HEK293 (cell line): ENCODE data around the gene HDAC1.

Source experiments
- CTCF ChIA-PET: fragments of 350-600 bp; formaldehyde crosslinking; extraction: SDS; loops from one replicate; lab custom pipeline; 2021; ENCODE audit warnings: antibody characterized with exemption; lab: Yijun Ruan, JAX
- POLR2A ChIA-PET: fragments of 300-600 bp; formaldehyde crosslinking; extraction: SDS; loops from one replicate; lab custom pipeline; 2020; ENCODE audit warnings: antibody characterized with exemption, inconsistent platforms; lab: Yijun Ruan, JAX
- H3K27ac ChIP-seq: fragments of 200-500 bp; sonication (Bioruptor generic); 2 replicates; pipeline ENCODE4 v1.5.1; 2014; ENCODE audit warnings: low read depth, low read length, control low read depth, inconsistent platforms; ENCODE audit errors: extremely low read depth
- H3K36me3 ChIP-seq, 2 experiments: fragments of 200-500 bp in 1 of 2; sonication (Bioruptor generic) in 1 of 2; 1 replicate in 1 of 2; 2 replicates in 1 of 2; pipeline ENCODE4 v1.5.1; 2014 to 2017; ENCODE audit warnings: inconsistent platforms in 2 of 2, low read length in 2 of 2; ENCODE audit not compliant: control insufficient read depth in 2 of 2, insufficient read depth in 1 of 2
- H3K4me1 ChIP-seq: fragments of 200-500 bp; sonication (Bioruptor generic); 2 replicates; pipeline ENCODE4 v1.5.1; 2014; ENCODE audit warnings: mild to moderate bottlenecking, low read length, inconsistent platforms; ENCODE audit not compliant: control insufficient read depth, insufficient read depth
- H3K4me3 ChIP-seq: 2 replicates; pipeline ENCODE4 v1.5.1; 2011; ENCODE audit warnings: low read depth, mild to moderate bottlenecking, control low read depth, low read length, moderate library complexity
- H3K9me3 ChIP-seq: fragments of 200-500 bp; sonication (Bioruptor generic); 2 replicates; pipeline ENCODE4 v1.5.1; 2014; ENCODE audit warnings: low read depth, low read length, inconsistent platforms; ENCODE audit not compliant: control insufficient read depth, insufficient read depth
- GLIS1 ChIP-seq: fragments of 450-650 bp; formaldehyde crosslinking; IDR thresholded peaks from 2 replicates; pipeline ENCODE4 v1.5.1; 2016; ENCODE audit warnings: missing biosample characterization, missing genetic modification characterization
- YY2 ChIP-seq: fragments of 450-650 bp; formaldehyde crosslinking; IDR thresholded peaks from 2 replicates; pipeline ENCODE4 v1.5.1; 2016; ENCODE audit warnings: missing biosample characterization, missing genetic modification characterization
- ZBTB1 ChIP-seq: fragments of 450-650 bp; formaldehyde crosslinking; IDR thresholded peaks from 2 replicates; pipeline ENCODE4 v1.5.1; 2016; ENCODE audit warnings: missing biosample characterization, missing genetic modification characterization
- ZNF121 ChIP-seq: fragments of 450-650 bp; formaldehyde crosslinking; IDR thresholded peaks from 2 replicates; pipeline ENCODE4 v1.5.1; 2016; ENCODE audit warnings: missing biosample characterization, missing genetic modification characterization
- ZNF169 ChIP-seq: fragments of 450-650 bp; formaldehyde crosslinking; IDR thresholded peaks from 2 replicates; pipeline ENCODE4 v1.5.1; 2016; ENCODE audit warnings: missing biosample characterization, missing genetic modification characterization
- ZNF19 ChIP-seq: fragments of 450-650 bp; formaldehyde crosslinking; IDR thresholded peaks from 2 replicates; pipeline ENCODE4; 2016; ENCODE audit warnings: missing biosample characterization, missing genetic modification characterization, low read depth
- ZNF211 ChIP-seq: fragments of 450-650 bp; formaldehyde crosslinking; IDR thresholded peaks from 2 replicates; pipeline ENCODE4 v1.5.1; 2016; ENCODE audit warnings: low read depth, missing biosample characterization, missing genetic modification characterization
- ZNF292 ChIP-seq: fragments of 450-650 bp; formaldehyde crosslinking; IDR thresholded peaks from 2 replicates; pipeline ENCODE4 v1.5.1; 2016; ENCODE audit warnings: low read depth, missing biosample characterization, missing genetic modification characterization, borderline replicate concordance
- ZNF398 ChIP-seq: fragments of 450-650 bp; formaldehyde crosslinking; IDR thresholded peaks from 2 replicates; pipeline ENCODE4 v1.5.1; 2017; ENCODE audit warnings: missing biosample characterization, missing genetic modification characterization
- ZNF521 ChIP-seq: fragments of 450-650 bp; formaldehyde crosslinking; IDR thresholded peaks from 2 replicates; pipeline ENCODE4 v1.5.1; 2017; ENCODE audit warnings: missing biosample characterization, mild to moderate bottlenecking, missing genetic modification characterization
- TF ChIP-seq, protein P1 (sequence below): sonication (generic); formaldehyde crosslinking; IDR thresholded peaks from 2 replicates; pipeline ENCODE4 v1.8.1; 2022; ENCODE audit warnings: mild to moderate bottlenecking, moderate library complexity, missing genetic modification reagents
- TF ChIP-seq, protein P2 (sequence below): fragments of 450-650 bp; formaldehyde crosslinking; IDR thresholded peaks from 2 replicates; pipeline ENCODE4 v1.5.1; 2016; ENCODE audit warnings: missing biosample characterization, missing genetic modification characterization

Gene HDAC1

DNA sequence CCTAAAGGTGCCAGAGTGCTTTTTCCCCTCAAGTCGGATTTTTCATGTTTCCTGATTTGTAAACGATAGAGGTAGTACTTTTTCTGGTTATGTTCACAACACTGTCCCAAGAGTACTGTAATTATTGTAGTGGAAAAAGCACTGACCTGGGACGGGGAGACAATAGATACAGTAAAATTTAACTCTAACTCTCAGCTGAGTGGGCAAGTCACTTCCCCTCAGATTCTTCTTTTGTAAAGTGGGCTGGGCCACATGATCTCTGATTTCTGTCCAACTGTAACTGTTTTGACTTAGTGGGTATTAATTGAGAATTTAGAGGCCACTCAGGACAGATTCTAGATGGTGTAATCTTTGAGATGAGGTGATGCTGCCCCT is 25.0 kb downstream of the HDAC1 start:
- no peak for TF ChIP-seq ZNF211 (tag by site-specific recombination)
- TF ChIP-seq, protein P1, sequence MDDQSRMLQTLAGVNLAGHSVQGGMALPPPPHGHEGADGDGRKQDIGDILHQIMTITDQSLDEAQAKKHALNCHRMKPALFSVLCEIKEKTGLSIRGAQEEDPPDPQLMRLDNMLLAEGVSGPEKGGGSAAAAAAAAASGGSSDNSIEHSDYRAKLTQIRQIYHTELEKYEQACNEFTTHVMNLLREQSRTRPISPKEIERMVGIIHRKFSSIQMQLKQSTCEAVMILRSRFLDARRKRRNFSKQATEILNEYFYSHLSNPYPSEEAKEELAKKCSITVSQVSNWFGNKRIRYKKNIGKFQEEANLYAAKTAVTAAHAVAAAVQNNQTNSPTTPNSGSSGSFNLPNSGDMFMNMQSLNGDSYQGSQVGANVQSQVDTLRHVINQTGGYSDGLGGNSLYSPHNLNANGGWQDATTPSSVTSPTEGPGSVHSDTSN (CRISPR knock-in tag), result no peak
- Histone ChIP-seq H3K36me3 (peaks cover 33 to 57% of the 10 kb centered on the region in 2 experiments), H3K9me3 (no peaks in the 10 kb centered on the region), H3K4me3 (no peak overlapping the region), H3K27ac (no peak overlapping the region), H3K4me1 (no peaks in the 10 kb centered on the region)
- CTCF ChIA-PET, result interaction anchor here (0.6 to 1.5 kb wide), 8 partner anchors 10 to 109 kb away, joined by 3 to 14 read pairs (median 4); no protein-coding TSS in a partner anchor
- POLR2A ChIA-PET, result interaction anchor here (0.5 to 2.4 kb wide), 2 partner anchors 19 to 20 kb away, joined by 6 to 7 read pairs; partner anchors contain the start of gene MARCKSL1

GRCh38 chr1:32318127-32318869 is 26.4 kb downstream of the HDAC1 start:
- POLR2A ChIA-PET, result interaction anchor here (0.9 to 2.4 kb wide), 3 partner anchors 17 to 86 kb away, joined by 3 to 7 read pairs (median 3); partner anchors contain the start of gene MARCKSL1
- no peaks in the 10 kb centered on the region for H3K4me1 ChIP-seq
- TF ChIP-seq ZNF521 (no peak), ZNF19 (tag by site-specific recombination) (no peak), ZNF121 (tag by site-specific recombination) (peak; percentile 78), ZNF292 (no peak), ZBTB1 (tag by site-specific recombination) (no peak), ZNF169 (tag by site-specific recombination) (no peak), ZNF398 (tag by site-specific recombination) (no peak), YY2 (tag by site-specific recombination) (no peak)
- TF ChIP-seq, all 188 proteins: peak for 1
- CTCF ChIA-PET, result interaction anchor here (1.1 to 1.5 kb wide), 2 partner anchors 15 to 102 kb away, joined by 3 to 14 read pairs; no protein-coding TSS in a partner anchor
- Histone ChIP-seq H3K27ac (no peak overlapping the region), H3K9me3 (no peaks in the 10 kb centered on the region), H3K4me3 (no peak overlapping the region), H3K36me3 (peaks cover 34 to 69% of the 10 kb centered on the region in 2 experiments)

DNA sequence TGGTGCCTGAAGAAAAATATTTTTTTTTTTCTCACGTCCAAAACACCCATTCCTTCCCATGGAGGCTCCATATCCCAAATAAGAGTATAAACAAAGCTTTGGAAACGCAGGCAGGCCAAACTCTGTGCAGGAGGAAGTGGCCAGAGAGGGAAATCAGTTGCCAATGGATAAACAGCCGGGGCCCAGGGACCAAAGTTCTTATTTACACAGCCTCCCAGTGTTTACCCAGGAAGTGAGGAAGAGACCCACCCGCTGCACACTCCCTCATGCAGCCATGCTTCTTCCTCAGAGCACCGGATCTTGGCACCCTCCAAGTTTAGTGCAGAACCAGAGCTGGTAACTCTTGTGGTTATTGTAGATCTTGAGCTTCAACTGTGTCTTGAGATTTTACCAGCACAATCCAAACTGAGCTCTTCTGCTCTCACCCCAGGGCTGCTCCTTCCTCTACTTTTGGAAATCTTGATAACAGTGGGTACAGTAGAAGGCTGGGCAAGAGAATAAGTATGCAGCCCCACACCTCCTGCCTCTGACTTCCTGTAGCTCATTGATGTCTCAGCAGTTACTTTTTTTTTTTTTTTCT is 29.9 kb downstream of the HDAC1 start:
- no peaks in the 10 kb centered on the region for H3K4me1 ChIP-seq
- no peaks in the 10 kb centered on the region for H3K9me3 ChIP-seq
- ChIA-PET CTCF (interaction anchor here (0.6 to 1.3 kb wide), 5 partner anchors 10 to 117 kb away, joined by 3 to 4 read pairs (median 3); no protein-coding TSS in a partner anchor), POLR2A (interaction anchor here (0.6 to 4.2 kb wide), 4 partner anchors 11 to 30 kb away, joined by 3 to 22 read pairs (median 3); partner anchors contain the start of gene MARCKSL1)
- no peak overlapping the region for H3K27ac ChIP-seq
- H3K4me3 ChIP-seq, result no peak overlapping the region
- H3K36me3 ChIP-seq, result peaks cover 44 to 90% of the 10 kb centered on the region in 2 experiments
- peak; percentile 43 for TF ChIP-seq GLIS1 (tag by site-specific recombination)
- TF ChIP-seq, protein P2, sequence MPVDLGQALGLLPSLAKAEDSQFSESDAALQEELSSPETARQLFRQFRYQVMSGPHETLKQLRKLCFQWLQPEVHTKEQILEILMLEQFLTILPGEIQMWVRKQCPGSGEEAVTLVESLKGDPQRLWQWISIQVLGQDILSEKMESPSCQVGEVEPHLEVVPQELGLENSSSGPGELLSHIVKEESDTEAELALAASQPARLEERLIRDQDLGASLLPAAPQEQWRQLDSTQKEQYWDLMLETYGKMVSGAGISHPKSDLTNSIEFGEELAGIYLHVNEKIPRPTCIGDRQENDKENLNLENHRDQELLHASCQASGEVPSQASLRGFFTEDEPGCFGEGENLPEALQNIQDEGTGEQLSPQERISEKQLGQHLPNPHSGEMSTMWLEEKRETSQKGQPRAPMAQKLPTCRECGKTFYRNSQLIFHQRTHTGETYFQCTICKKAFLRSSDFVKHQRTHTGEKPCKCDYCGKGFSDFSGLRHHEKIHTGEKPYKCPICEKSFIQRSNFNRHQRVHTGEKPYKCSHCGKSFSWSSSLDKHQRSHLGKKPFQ (tag by site-specific recombination), result no peak
